Cortex of kidney (tissue), 1 donor: ENCODE measurements around the gene U2AF1L4.

Experiments
- DNase-seq: peaks from one replicate; lab custom pipeline; 2025; lab: John Stamatoyannopoulos, UW

U2AF1L4 gene

DNA sequence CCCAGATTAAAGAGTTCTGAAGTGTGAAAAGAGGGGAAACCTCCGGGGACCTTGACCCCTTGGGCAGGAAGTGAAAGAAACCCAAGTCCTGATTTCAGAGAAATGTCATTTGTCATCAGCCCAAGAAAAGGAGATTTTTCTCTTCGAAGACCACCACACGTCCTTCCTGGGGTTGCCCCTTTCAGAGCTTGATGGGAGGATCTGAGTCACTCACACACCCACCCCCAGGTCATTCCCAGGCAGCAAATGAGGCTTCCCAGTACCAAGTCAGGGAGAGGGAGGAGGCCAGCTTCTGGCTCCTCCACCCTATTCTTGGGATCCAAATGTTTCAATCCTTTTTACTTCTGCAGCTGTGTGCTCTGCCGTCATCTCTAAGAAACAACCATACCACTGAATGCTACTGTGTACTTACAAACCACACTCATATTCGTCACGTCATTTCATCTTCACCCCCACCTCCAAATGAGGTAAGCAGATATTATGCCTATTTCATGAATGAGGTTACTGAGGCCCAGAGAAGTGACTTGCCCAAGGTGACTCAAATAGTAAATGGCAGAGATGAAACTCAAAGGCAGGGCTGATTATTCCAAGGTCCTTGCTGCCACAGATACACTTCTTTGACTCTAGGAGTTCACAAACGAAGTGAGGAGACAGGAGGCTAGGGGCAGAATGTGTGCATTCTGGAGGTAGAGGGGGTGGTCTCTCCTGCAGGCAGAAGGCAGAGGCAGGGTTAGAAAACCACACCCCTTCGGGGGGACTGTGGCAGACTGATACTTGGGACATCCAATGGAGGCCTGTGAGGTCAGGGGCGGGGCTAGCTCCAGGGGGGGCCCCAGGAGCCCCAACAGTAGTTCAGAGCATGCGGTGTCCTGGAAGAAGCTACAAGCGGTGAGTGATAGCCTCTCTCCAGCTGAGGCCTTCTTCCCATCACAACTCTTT lies 32.4 kb downstream of the U2AF1L4 start:
- no peak for DNase-seq

DNA sequence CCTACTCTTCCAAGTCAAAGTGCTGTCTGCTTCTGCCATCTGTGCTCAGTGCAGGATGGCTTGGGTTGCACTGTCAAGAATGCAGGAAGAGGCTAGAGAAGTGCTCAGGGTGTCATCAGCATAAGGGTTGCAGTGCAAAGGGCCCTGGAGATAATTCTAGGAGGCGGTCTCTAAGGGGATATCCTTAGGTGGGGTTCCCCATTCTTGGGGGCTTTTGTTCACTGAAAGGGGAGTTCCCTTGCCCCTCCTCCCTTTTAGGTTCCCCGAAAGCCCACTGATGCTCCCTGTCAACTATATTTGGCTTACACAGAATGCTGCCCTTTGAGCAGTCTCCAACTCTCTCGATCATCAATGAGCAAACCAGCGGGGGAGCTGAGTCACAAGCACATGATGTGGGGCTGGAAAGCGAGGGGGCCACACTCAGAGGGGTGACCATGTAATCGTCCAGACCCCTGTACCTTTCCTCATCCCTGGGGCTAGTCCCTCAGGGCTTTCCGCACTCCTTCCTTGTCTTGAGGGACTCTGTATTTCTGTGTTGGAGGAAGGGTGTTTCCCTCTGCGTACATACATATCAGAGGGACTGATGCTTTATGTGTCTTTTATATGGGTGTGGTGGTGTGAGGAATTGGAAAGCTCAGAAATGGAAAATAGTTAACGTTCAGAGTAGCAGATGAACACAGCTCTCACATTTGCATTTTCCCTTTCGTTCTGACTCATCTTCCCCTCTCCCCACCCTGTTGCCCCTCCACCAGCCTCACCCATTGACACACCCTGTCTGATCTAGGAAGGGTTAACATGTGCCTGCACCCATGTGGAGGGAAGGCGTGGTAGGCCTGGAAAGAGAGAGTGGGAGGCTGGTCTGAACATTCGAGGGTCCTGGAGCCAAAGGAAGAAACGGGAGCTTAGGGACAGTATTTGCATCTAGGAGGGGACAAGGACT lies 34.2 kb downstream of the U2AF1L4 start:
- DNase-seq = no peak

GRCh38 chr19:35708391-35708790 lies 36.8 kb downstream of the U2AF1L4 start:
- DNase-seq = no peak

DNA sequence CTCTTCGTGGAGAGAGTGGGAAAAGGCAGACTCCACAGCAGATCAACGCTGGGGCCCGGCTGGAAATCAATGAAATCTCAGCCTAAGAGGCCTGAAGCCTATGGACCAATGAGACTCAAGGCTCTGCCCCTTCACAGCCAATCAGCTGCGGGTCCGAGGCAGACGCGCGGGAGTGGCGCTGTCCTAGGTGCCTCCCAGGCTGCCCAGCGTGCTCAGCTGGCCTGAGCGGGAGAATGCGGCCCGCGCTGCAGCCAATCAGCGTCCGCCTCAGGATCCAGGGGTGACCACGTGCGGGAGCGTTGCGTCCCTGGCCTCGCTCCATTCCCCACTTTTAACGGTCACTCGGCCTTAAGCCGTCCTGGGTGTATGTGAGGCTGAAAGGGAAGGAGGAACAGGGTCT lies 41.0 kb downstream of the U2AF1L4 start, which contains the start of gene ZBTB32:
Gene ZBTB32, plus strand, starts transcription at position 341 of the 400 bp plus-strand sequence. CDS start 10,069 bp downstream, outside the sequence.
- DNase-seq = no peak

- no peak for DNase-seq
Observed at GRCh38 chr19:35703343-35703742, 41.9 kb downstream of the U2AF1L4 start.

GRCh38 chr19:35702223-35703012 lies 42.8 kb downstream of the U2AF1L4 start:
- DNase-seq = no peak

GRCh38 chr19:35696835-35697234 lies 48.4 kb downstream of the U2AF1L4 start:
- DNase-seq = no peak

- no peak for DNase-seq
Observed at GRCh38 chr19:35695895-35696422, 49.3 kb downstream of the U2AF1L4 start.

GRCh38 chr19:35693835-35694599 lies 51.2 kb downstream of the U2AF1L4 start:
- no peak for DNase-seq

DNA sequence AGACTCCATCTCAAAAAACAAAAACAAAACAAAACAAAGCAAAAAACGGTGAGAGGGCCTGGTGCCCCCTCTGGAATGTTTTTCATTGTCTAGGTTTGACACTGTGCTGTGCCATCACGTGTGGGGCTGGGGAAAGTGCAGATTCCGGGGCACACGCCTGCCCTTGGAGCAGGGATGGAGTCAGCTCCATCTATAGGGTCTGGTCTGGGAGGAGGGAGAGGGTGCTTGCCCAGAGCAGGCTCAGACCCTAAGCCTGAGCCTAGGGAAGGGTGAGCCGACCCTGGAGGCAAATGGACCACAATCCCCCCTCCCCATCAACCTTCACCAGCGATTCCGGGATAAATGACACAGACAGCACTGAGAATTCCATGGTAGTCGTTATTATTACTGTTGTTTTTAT lies 51.8 kb downstream of the U2AF1L4 start:
- no peak for DNase-seq
